Endothelial cell (in vitro differentiated cells): ENCODE results near the gene DGCR8. TPM values are rescaled to one million over a fixed set of nuclear protein-coding genes. Genes with fewer than 3 reads are reported as not detected.
"Not testable (repeated sequence)": the region's sequence is repeated elsewhere in the genome, so short reads cannot be mapped to it uniquely, and the experiment has no call there.

Experiments used
- DNase-seq: peaks from one replicate; pipeline ENCODE4 v3.0.0; 2021; ENCODE audit warnings: low spot score
- H3K27ac Mint-ChIP-seq: one replicate; pipeline ENCODE4 v1.8.0; 2021; ENCODE audit warnings: mixed read lengths, inconsistent platforms; ENCODE audit not compliant: unreplicated experiment
- H3K27me3 Mint-ChIP-seq: one replicate; pipeline ENCODE4 v1.8.0; 2021; ENCODE audit warnings: mild to moderate bottlenecking, moderate library complexity, mixed read lengths, inconsistent platforms; ENCODE audit not compliant: unreplicated experiment
- H3K36me3 Mint-ChIP-seq: one replicate; pipeline ENCODE4 v1.8.0; 2021; ENCODE audit warnings: mild to moderate bottlenecking, low read depth, mixed read lengths, inconsistent platforms; ENCODE audit not compliant: unreplicated experiment
- H3K4me1 Mint-ChIP-seq: one replicate; pipeline ENCODE4 v1.8.0; 2021; ENCODE audit warnings: mild to moderate bottlenecking, mixed read lengths, inconsistent platforms; ENCODE audit not compliant: unreplicated experiment
- H3K4me3 Mint-ChIP-seq: one replicate; pipeline ENCODE4 v1.8.0; 2021; ENCODE audit warnings: mild to moderate bottlenecking, mixed read lengths, inconsistent platforms; ENCODE audit not compliant: unreplicated experiment
- H3K9me3 Mint-ChIP-seq: one replicate; pipeline ENCODE4 v1.8.0; 2021; ENCODE audit warnings: mixed read lengths, inconsistent platforms; ENCODE audit not compliant: unreplicated experiment
- total RNA-seq: library from RNA; stranded (reverse); fragmentation: NEBNext Ultra II Directional; extraction: Animal tissue kit (Norgen Biotek cat#: 25700); gene quantifications from one replicate; pipeline ENCODE4 v1.2.1, GENCODE V29; 2021; ENCODE audit not compliant: unreplicated experiment
- TF ChIP-seq, protein P1 (sequence below): fragments of 200-600 bp; sonication (generic); IDR thresholded peaks from one replicate; pipeline ENCODE4 v1.5.0; 2021; ENCODE audit warnings: antibody characterized with exemption; ENCODE audit not compliant: unreplicated experiment

The DGCR8 gene
- total RNA-seq, 1 donor from 2014 or later = 46.6 TPM

DNA sequence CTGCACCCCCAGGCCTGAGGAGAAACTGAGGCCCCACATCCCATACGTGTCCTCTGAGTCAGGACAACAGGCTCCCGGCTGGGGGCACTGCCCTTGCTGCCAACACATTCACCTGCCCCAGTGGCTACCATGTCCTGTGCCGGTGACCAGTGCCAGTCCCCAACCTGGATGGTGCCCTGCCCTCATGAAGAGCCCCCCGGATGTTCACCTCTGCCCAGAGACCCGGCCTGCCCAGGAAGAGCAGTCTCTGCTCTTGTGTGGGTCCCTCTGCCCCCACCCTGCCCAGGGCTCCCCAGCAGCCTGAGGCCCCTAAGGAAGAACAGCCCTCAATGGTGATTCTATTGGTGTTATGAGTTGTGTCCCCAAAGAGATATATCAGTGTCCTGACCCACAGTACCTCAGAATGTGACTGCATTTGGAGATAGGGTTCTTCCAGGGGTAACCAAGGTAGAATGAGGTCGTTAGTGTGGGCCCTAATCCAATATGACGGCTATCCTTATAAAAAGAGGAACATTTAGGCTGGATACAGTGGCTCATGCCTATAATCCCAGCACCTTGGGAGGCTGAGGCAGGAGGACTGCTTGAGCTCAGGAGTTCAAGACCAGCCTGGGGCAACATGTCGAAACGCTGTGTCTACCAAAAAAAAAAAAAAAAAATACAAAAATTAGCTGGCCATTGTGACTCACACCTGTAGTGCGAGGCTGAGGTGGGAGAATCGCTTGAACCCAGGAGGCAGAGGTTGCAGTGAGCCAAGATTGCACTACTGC lies 13.2 kb upstream of the DGCR8 start:
- TF ChIP-seq, protein P1, sequence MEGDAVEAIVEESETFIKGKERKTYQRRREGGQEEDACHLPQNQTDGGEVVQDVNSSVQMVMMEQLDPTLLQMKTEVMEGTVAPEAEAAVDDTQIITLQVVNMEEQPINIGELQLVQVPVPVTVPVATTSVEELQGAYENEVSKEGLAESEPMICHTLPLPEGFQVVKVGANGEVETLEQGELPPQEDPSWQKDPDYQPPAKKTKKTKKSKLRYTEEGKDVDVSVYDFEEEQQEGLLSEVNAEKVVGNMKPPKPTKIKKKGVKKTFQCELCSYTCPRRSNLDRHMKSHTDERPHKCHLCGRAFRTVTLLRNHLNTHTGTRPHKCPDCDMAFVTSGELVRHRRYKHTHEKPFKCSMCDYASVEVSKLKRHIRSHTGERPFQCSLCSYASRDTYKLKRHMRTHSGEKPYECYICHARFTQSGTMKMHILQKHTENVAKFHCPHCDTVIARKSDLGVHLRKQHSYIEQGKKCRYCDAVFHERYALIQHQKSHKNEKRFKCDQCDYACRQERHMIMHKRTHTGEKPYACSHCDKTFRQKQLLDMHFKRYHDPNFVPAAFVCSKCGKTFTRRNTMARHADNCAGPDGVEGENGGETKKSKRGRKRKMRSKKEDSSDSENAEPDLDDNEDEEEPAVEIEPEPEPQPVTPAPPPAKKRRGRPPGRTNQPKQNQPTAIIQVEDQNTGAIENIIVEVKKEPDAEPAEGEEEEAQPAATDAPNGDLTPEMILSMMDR = no peak
- peaks cover 5% of the 10 kb centered on the region for H3K36me3 Mint-ChIP-seq
- no peak overlapping the region for H3K4me3 Mint-ChIP-seq
- no peak for DNase-seq
- H3K9me3 Mint-ChIP-seq = no peaks in the 10 kb centered on the region
- H3K27me3 Mint-ChIP-seq = peaks cover 8% of the 10 kb centered on the region
- no peak overlapping the region for H3K27ac Mint-ChIP-seq
- peaks cover 4% of the 10 kb centered on the region for H3K4me1 Mint-ChIP-seq

GRCh38 chr22:20067384-20067682 lies 12.7 kb upstream of the DGCR8 start:
- not testable (repeated sequence) for DNase-seq, H3K27ac Mint-ChIP-seq, H3K36me3 Mint-ChIP-seq, H3K9me3 Mint-ChIP-seq, H3K4me3 Mint-ChIP-seq, H3K27me3 Mint-ChIP-seq, H3K4me1 Mint-ChIP-seq

DNA sequence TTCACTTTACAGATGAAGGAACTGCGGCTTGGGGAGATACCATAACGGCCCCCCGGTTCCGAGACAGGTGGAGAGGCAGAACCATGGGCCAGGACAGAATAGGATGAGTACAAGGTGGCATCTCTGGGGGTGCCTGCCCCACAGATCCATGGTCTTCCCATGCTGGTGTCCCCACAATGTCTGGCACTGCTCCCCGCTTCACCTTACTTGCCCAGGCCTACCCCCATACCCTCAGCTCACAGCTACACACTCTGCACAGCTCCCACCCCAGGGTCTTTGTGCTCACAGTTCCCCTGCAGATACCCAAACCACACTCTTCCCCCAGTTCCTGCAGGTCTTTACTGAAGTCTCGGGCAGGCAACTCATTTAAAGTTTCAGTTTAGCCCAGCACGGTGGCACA lies 11.4 kb upstream of the DGCR8 start:
- TF ChIP-seq, protein P1 = no peak
- DNase-seq = no peak
- Mint-ChIP-seq H3K27ac (no peak overlapping the region), H3K36me3 (no peaks in the 10 kb centered on the region), H3K27me3 (peaks cover 4% of the 10 kb centered on the region), H3K9me3 (no peaks in the 10 kb centered on the region), H3K4me1 (peaks cover 4% of the 10 kb centered on the region), H3K4me3 (no peak overlapping the region)

GRCh38 chr22:20069331-20070042 lies 10.6 kb upstream of the DGCR8 start:
- Mint-ChIP-seq H3K9me3 (no peaks in the 10 kb centered on the region), H3K36me3 (no peaks in the 10 kb centered on the region), H3K4me3 (no peak overlapping the region), H3K27me3 (peaks cover 4% of the 10 kb centered on the region), H3K27ac (no peak overlapping the region), H3K4me1 (peaks cover 4% of the 10 kb centered on the region)
- no peak for DNase-seq
- TF ChIP-seq, protein P1 = no peak

DNA sequence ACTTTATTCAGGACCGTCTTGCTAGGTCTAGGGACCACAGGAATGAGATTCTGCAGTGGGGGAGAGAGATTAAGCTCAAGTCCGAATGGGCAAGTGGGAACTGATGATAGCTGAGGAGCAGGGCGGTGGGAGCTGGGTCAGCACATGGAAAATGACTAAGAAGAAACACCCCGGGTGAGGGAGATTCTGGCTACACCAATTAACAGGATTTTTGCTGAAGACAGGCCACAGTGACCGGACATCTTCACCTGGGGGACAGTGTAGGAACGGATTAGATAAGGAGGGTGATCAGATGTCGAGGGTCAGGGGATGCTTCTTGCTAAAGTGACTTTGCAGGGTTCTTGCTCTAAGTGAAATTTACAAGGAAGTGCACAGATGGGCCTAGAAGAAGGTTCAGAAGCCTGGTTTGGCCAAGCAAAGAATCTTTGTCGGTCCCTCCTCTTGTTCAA lies 8.5 kb upstream of the DGCR8 start:
- Mint-ChIP-seq H3K36me3 (no peaks in the 10 kb centered on the region), H3K4me1 (peaks cover 4% of the 10 kb centered on the region), H3K27me3 (peaks cover 4% of the 10 kb centered on the region), H3K27ac (no peak overlapping the region), H3K4me3 (no peak overlapping the region), H3K9me3 (no peaks in the 10 kb centered on the region)
- no peak for DNase-seq
- TF ChIP-seq, protein P1 = no peak
